Measurements from ENCODE around the gene SYT1.

- TF ChIP-seq CTCF (IDR thresholded peaks at IDR 0.05) (no peak), POLR2A (IDR thresholded peaks at IDR 0.05) (no peak), POLR2AphosphoS5 (IDR thresholded peaks at IDR 0.05) (no peak), EP300 (IDR thresholded peaks at IDR 0.05) (no peak)
These were observed 34.9 kb upstream of the SYT1 start for GRCh38 chr12:78829690-78830089.
